ENCODE data around the gene HIVEP1. TPM values are rescaled to one million over a fixed set of nuclear protein-coding genes. Genes with fewer than 3 reads are reported as not detected.

The HIVEP1 gene
- 8.8 and 11.1 TPM in 2 replicates for total RNA-seq (2014; rRNA removed; shearing (Covaris generic))

DNA sequence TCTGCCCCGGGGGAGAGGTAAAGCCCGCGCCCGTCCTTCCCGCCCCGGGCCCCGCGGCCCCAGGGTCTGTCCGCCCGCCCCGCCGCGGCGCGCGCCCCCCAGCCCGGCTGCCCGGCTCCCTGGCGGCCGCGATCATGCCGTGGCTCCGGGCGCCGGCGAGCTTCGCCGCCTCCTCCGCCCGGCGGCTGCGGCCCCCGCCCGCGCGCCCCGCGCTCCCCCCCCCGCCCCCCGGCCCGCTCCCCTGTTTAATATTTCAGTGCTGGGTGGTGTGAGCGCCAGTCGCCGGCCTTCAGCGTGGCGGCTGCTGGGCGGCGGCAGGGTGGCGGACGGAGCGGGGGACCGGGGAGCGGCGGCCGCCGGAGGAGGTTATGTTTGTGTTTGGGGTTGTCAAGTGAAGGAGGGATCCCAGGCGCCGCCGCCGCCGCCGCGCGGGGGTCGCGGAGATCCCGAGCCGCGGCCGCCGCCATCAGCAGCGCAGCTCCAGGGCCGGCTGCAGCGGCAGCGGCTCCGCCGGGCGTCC lies at the start of gene HIVEP1:
TSS of gene HIVEP1 (plus strand) at position 275 of the 520 bp plus-strand sequence. CDS start 3,317 bp downstream, outside the sequence.
- DNase-seq, result peak in 1 of 2 experiments; percentile 20
- H3K27ac ChIP-seq, result peak within 1 kb of the TSS; percentile 58; the same call in 1 of the 2 replicates

DNA sequence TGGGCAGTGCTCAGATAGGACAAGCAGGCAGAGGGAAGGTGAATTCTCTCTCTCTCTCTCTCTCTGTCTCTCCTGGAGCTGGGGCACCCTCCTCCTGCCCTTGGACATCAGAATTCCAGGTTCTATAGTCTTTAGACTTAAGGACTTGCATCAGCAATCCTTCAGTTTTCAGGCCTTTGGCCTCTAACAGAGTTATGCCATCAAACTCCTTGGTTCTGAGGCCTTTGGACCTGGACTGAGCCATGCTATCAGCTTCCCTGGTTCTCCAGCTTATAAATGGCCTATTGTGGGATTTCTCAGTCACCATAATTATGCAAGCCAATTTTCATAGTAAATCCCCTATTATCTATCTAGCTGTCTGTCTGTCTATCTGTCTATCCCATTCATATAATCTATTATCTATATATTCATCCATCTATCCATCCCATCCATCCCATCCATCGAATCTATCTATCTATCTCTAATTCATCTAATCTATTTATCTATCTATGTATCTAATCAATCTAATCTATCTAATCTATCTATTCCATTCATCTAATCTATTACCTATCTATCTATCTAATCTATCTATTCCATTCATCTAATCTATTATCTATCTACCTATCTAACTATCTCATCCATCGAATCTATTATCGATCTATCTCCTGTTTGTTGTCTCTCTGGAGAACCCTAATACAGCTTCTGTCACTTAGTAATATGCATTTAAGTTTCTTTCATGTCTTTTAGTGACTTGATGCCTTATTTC lies 48.2 kb upstream of the HIVEP1 start:
- DNase-seq, result no peak
- H3K36me3 ChIP-seq, result no peaks in the 10 kb centered on the region
- no peaks in the 10 kb centered on the region for H3K4me1 ChIP-seq
- H3K4me3 ChIP-seq, result no peak overlapping the region
- no peaks in the 10 kb centered on the region for H3K27me3 ChIP-seq
- H3K27ac ChIP-seq, result no peak overlapping the region
- H3K9me3 ChIP-seq (replicated peaks), result no peaks in the 10 kb centered on the region

More for the DNA sequence above, at the start of gene HIVEP1:
- peaks cover 5% of the 10 kb centered on the region; the same call in 1 of the 2 replicates for H3K36me3 ChIP-seq
- no peaks in the 10 kb centered on the region for H3K4me1 ChIP-seq
- H3K4me3 ChIP-seq, result peak within 1 kb of the TSS; percentile 67
- no peaks in the 10 kb centered on the region for H3K9me3 ChIP-seq (replicated peaks)
- H3K27me3 ChIP-seq, result no peaks in the 10 kb centered on the region

DNA sequence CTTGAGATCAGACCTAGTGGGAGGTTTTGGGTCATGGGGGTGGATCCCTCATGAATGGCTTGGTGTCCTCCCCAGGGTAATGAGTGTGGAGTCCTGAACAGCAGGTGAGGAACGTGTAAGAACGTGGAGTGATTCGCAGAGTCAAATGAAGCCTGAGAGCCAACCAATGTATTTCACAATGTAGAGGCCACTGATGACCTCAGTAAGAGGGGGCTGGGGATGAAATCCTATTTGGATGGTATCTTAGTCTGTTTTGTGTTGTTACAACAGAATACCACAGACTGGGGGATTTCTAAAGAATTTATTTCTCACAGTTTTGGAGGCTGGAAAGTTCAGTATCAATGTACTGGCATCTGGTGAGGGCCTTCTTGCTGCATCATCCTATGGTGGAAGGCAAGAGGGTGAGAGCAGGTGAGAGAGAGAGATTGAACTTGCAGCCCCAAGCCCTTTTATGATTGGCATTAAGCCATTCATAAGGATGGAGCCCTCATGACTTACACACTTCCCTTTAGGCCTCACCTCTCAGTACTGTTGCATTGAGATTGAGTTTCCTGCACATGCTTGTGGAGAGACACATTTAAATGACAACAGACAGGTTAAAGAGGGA lies 47.3 kb upstream of the HIVEP1 start:
- no peak overlapping the region for H3K4me3 ChIP-seq
- H3K36me3 ChIP-seq, result no peaks in the 10 kb centered on the region
- H3K4me1 ChIP-seq, result no peaks in the 10 kb centered on the region
- H3K27ac ChIP-seq, result no peak overlapping the region
- H3K9me3 ChIP-seq (replicated peaks), result no peaks in the 10 kb centered on the region
- DNase-seq, result no peak
- no peaks in the 10 kb centered on the region for H3K27me3 ChIP-seq

DNA sequence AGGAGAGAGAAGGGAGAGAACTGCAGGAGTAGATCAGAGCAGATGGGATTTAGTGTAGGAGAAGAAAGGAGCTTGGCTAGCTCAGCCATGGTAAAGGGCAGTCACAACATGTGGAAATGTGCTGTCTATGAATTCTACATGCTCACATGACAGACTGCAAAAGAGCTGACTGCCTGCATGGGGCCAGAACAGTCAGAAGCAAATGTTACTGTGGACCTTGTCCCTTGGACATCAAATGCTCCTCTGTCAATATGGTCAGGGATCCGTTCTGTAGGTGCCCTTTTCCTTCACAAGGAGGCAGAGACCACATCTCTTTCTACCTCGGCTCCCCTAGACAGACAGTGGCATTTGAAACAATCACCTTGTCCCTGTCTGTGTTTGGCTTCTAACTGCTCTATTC lies 46.6 kb upstream of the HIVEP1 start:
- DNase-seq, result no peak
- H3K9me3 ChIP-seq (replicated peaks), result no peaks in the 10 kb centered on the region
- H3K27me3 ChIP-seq, result no peaks in the 10 kb centered on the region

DNA sequence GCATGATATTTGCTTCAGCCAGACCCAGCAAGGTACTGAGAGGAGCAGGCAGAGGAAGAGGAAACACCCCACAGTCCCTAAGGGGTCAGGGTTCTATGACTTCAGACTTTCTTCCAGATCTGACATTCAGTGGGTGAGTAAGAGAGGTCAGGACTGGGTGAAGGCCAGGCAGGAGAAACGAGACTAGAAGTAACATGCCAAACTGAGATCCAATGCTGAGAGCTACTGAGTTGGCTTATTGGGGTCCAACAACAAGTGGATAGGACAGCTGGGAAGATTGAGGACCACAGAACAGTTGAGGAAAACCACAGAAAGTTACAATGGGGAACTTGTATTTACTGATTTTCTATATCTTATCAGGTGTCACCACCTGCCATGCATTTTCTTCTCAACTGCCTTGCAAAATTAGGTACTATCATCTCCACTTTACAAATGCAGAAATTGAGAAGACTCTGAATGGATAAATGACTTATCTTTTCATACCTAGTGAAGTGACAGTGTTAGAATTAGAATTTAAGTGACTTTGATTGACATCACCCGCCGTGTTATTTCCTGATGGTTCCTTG lies 43.8 kb upstream of the HIVEP1 start:
- Histone ChIP-seq H3K4me1 (no peaks in the 10 kb centered on the region), H3K27me3 (no peaks in the 10 kb centered on the region), H3K27ac (no peak overlapping the region), H3K9me3 (replicated peaks) (no peaks in the 10 kb centered on the region), H3K36me3 (no peaks in the 10 kb centered on the region), H3K4me3 (no peak overlapping the region)
- no peak for DNase-seq

More for the DNA sequence above, 46.6 kb upstream of the HIVEP1 start:
- no peaks in the 10 kb centered on the region for H3K36me3 ChIP-seq
- no peak overlapping the region for H3K4me3 ChIP-seq
- H3K4me1 ChIP-seq, result no peaks in the 10 kb centered on the region
- no peak overlapping the region for H3K27ac ChIP-seq

DNA sequence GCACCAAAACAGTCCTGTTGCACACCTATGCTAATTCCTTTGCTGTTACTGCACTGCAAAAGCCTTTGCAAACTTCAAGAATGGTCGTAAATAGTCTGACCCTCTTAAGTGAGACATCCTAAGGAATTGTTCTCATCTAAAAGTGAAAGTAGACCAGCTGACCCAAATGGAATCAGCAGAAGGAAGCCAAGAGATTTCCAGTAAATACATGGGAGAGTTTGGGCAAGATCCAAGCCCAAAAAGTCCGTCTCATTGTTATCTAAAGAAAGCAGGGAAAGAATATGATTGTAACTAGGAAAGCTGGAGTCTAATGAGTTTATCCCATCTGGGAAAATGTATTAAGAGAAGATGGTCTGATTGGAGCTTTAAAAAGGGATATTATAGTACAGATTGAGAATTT lies 43.0 kb upstream of the HIVEP1 start:
- Histone ChIP-seq H3K4me1 (no peaks in the 10 kb centered on the region), H3K27ac (no peak overlapping the region), H3K9me3 (replicated peaks) (no peaks in the 10 kb centered on the region), H3K27me3 (no peaks in the 10 kb centered on the region), H3K4me3 (no peak overlapping the region), H3K36me3 (no peaks in the 10 kb centered on the region)
- no peak for DNase-seq

DNA sequence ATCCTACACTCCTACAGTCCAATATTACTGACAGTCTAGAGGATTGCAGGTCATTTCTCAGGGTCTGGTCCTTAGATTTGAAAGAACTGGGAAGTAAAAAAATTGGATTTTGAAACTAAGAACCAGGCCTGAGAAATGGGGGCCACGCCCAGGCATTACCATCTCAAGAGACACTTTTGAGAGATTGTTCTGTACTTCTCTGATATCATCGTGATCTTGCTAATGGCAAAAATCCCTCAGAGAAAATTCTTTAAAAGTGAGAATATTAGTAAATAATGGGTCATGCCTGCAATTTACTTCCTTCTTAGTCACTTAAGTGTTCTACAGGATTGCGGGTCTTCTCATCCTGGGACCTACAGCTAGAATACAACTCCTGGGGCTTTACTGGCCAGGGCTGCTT lies 42.0 kb upstream of the HIVEP1 start:
- Histone ChIP-seq H3K4me3 (no peak overlapping the region), H3K27ac (no peak overlapping the region), H3K36me3 (no peaks in the 10 kb centered on the region), H3K4me1 (no peaks in the 10 kb centered on the region), H3K27me3 (no peaks in the 10 kb centered on the region), H3K9me3 (replicated peaks) (no peaks in the 10 kb centered on the region)
- DNase-seq, result no peak

DNA sequence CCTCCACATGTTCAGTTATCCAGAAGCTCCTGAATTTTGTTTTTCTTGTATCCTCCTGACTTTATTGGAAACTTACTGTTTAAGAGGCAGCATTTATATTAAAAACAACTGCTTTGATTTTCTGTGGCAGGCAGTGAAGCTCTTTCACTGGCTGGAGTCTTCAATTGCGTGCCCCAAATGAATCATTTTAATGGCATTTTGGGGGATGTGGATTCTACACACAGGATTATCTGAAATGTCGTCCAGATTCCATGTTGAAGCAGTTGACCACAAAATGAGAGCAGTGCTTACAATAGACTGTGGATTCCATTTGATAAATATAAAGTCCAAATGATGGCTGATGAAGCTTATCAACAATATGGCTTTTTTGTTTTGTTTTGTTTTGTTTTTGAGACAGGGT lies 41.0 kb upstream of the HIVEP1 start:
- no peak overlapping the region for H3K4me3 ChIP-seq
- DNase-seq, result peak in 1 of 2 experiments; percentile 11
- H3K36me3 ChIP-seq, result no peaks in the 10 kb centered on the region
- no peaks in the 10 kb centered on the region for H3K27me3 ChIP-seq
- H3K27ac ChIP-seq, result no peak overlapping the region
- no peaks in the 10 kb centered on the region for H3K4me1 ChIP-seq
- H3K9me3 ChIP-seq (replicated peaks), result no peaks in the 10 kb centered on the region

DNA sequence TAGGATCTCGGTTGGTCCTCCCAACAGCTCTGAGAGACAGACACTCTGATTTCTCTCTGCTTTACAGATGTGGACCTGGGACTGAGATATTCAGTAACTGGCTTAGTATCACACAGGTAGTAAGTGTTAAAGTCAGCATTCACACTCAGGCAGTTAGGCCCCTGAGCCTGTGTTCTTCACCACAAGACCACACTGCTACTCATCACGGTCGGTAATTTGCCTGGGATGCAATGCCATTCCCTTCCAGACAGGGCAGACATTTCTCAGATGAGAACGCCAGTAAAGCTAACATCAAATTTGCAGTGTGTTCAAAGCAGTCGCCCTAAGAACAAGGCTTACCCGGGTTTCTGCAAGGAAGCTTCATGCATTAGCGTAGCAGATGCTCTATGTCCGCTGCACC lies 39.8 kb upstream of the HIVEP1 start:
- H3K27me3 ChIP-seq, result no peaks in the 10 kb centered on the region
- DNase-seq, result no peak
- no peaks in the 10 kb centered on the region for H3K9me3 ChIP-seq (replicated peaks)
- no peak overlapping the region for H3K4me3 ChIP-seq
- H3K27ac ChIP-seq, result no peak overlapping the region
- no peaks in the 10 kb centered on the region for H3K36me3 ChIP-seq
- no peaks in the 10 kb centered on the region for H3K4me1 ChIP-seq

DNA sequence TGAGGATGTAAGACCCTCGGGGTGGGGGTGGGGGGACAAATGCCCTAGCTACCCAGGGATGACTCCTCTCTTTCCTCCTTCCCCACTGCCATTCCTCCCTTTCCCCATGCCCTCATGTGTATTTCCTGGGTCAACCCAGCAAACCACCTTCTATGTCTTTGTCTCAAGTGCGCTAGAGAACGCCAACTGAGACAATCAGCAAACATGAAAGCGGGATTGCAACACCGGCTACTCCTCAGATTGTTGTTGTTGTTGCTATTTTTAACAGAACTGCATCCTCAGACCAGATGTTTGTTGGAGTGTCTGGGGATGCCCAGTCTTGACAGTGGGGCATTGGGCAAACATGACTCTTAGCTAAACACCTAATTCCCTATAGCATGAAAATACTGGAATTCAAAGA lies 39.3 kb upstream of the HIVEP1 start:
- Histone ChIP-seq H3K4me3 (no peak overlapping the region), H3K4me1 (no peaks in the 10 kb centered on the region), H3K9me3 (replicated peaks) (no peaks in the 10 kb centered on the region), H3K27me3 (no peaks in the 10 kb centered on the region), H3K36me3 (no peaks in the 10 kb centered on the region), H3K27ac (no peak overlapping the region)
- DNase-seq, result no peak

DNA sequence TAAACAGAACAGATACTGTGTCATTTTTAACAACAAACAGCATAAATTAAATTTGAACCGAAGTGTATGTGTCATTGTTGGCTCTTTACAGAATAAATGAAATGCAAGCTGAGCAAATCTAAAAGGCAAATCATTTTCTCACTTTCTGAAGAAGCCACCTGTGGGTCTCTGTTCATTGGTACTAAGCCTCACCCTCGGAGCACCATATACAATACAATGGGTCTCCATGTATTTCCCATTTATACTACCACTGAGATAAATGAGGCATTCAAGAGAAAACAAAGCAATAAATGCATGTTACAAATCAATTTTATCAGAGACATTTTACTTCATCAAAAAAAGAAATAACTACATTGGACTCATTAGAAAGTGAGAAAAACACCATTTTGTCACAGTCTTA lies 38.9 kb upstream of the HIVEP1 start:
- H3K4me1 ChIP-seq, result no peaks in the 10 kb centered on the region
- no peaks in the 10 kb centered on the region for H3K27me3 ChIP-seq
- H3K36me3 ChIP-seq, result no peaks in the 10 kb centered on the region
- no peak overlapping the region for H3K4me3 ChIP-seq
- H3K9me3 ChIP-seq (replicated peaks), result no peaks in the 10 kb centered on the region
- no peak for DNase-seq
- H3K27ac ChIP-seq, result no peak overlapping the region

DNA sequence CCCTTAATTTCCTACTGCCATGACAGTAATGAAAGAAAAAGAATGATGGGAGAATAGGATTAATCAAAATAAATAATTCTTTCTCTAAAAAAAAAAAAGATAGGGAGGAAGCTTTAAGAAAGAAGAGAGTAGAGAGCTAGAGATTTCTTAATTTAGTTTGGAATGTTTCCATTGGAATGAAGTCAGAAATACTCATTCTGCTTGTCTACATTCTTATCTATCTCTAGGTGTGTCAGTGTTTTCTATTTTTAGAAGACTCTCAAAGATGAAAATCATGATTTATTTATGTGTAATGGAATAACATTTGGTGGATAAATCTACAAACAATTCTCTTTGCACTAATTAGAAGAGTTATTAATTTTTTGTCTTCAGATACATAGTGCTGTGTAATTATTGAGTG lies 38.0 kb upstream of the HIVEP1 start:
- H3K4me1 ChIP-seq, result no peaks in the 10 kb centered on the region
- no peak overlapping the region for H3K4me3 ChIP-seq
- no peaks in the 10 kb centered on the region for H3K9me3 ChIP-seq (replicated peaks)
- no peak for DNase-seq
- H3K36me3 ChIP-seq, result no peaks in the 10 kb centered on the region
- H3K27ac ChIP-seq, result no peak overlapping the region
- H3K27me3 ChIP-seq, result no peaks in the 10 kb centered on the region

DNA sequence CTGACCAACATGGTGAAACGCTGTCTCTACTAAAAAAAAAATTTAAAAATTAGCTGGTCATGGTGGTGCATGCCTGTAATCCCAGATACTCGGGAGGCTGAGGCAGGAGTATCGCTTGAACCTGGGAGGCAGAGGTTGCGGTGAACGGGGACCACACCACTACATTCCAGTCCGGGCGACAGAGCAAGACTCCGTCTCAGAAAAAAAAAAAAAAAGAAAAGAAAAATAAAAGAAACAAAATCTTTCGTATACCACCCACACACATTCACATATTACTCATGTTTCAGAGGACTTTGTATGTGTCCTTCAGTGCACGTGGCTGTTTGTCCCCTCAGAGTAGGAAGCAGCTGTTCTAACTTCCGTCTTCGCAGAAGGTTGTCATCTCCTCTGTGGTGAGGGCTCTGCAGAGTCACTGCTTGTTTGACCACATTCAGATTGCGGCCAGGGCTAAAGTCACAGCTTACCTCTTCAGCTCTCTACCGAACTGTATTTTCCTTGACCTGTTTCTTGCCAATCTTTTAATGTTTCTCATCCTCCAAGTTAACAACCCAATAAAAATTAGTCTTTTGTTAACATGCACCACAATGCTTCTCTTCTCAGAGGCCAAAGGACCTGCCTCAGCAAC lies 36.6 kb upstream of the HIVEP1 start:
- H3K4me1 ChIP-seq, result no peaks in the 10 kb centered on the region
- no peak overlapping the region for H3K4me3 ChIP-seq
- no peaks in the 10 kb centered on the region for H3K27me3 ChIP-seq
- peak; percentile 27 to 51 for DNase-seq
- no peak overlapping the region for H3K27ac ChIP-seq
- H3K36me3 ChIP-seq, result no peaks in the 10 kb centered on the region
- no peaks in the 10 kb centered on the region for H3K9me3 ChIP-seq (replicated peaks)

DNA sequence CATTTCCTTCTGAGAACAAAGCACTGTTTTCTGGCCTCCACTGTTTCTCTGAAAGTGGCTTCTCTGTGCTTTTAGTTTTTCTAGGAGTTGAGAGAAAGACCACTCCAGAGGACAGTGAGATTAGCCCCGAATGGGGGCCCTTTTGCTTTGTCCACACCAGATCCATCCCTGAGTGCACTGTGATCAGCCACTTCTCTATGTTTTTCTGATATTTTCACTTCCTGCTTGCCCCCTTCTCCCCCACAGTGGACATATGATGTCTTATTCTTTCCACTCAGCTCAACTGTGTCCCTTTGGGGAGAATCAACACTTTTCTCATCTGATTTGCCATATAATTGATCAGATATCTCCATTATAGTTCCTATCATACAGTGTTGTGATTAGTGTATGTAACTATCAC lies 35.6 kb upstream of the HIVEP1 start:
- no peaks in the 10 kb centered on the region for H3K36me3 ChIP-seq
- H3K27ac ChIP-seq, result no peak overlapping the region
- H3K27me3 ChIP-seq, result no peaks in the 10 kb centered on the region
- no peak for DNase-seq
- H3K4me3 ChIP-seq, result no peak overlapping the region
- no peaks in the 10 kb centered on the region for H3K4me1 ChIP-seq
- no peaks in the 10 kb centered on the region for H3K9me3 ChIP-seq (replicated peaks)

DNA sequence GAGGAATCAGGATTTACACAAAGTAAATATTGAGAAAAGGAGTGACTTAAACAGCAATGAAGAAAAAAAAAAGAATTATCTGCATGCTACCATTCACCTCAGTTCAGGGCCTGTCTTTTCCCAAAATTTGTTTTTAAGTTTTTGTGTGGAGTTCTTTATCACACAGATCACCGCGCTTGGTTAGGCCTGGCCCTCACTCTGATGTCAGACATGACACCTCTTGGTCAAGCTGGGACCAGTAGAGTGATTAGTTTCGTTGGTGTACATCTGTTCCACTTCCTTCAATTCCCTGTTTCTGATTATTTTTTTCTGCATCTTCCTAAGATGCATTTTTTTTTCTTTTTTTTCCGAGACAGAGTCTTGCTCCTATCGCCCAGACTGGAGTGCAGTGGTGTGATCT lies 34.9 kb upstream of the HIVEP1 start:
- H3K4me1 ChIP-seq, result no peaks in the 10 kb centered on the region
- no peaks in the 10 kb centered on the region for H3K27me3 ChIP-seq
- no peaks in the 10 kb centered on the region for H3K36me3 ChIP-seq
- H3K4me3 ChIP-seq, result no peak overlapping the region
- H3K27ac ChIP-seq, result no peak overlapping the region
- no peaks in the 10 kb centered on the region for H3K9me3 ChIP-seq (replicated peaks)
- DNase-seq, result no peak
